Kidney (tissue), 14 donors: ENCODE data around the gene LATS2. TPM values are rescaled to one million over a fixed set of nuclear protein-coding genes. Genes with fewer than 3 reads are reported as not detected.

Source experiments
- DNase-seq, 5 donors: peaks; one replicate each; pipeline ENCODE4 v3.0.0-alpha.2; 2013 to 2020
- FAIRE-seq: peaks from 2 replicates; lab custom pipeline; 2012; peaks lifted over from hg19 to GRCh38; lab: Jason Lieb, UNC
- H3K27ac ChIP-seq, 2 donors: one replicate each; pipeline ENCODE4 v1.7.0; 2013; ENCODE audit warnings: low read depth in 2 of 2, low read length in 2 of 2, inconsistent platforms in 1 of 2
- H3K27me3 ChIP-seq: one replicate; pipeline ENCODE4 v1.7.1; 2013; ENCODE audit warnings: low read length, inconsistent platforms; ENCODE audit not compliant: control insufficient read depth, insufficient read depth
- H3K36me3 ChIP-seq, 3 donors: one replicate each; pipeline versions ENCODE4 v1.7.0 to v1.7.1; 2013; ENCODE audit warnings: low read length in 3 of 3, control low read depth in 1 of 3, inconsistent platforms in 1 of 3; ENCODE audit not compliant: insufficient read depth in 3 of 3, control insufficient read depth in 2 of 3
- H3K4me1 ChIP-seq, 3 donors: one replicate each; pipeline versions ENCODE4 v1.7.0 to v1.7.1; 2013; ENCODE audit warnings: low read length in 3 of 3, inconsistent platforms in 1 of 3, low read depth in 1 of 3; ENCODE audit not compliant: control insufficient read depth in 2 of 3, insufficient read depth in 2 of 3
- H3K4me3 ChIP-seq, 3 donors: one replicate each; pipeline versions ENCODE4 v1.7.0 to v1.8.1; 2013; ENCODE audit warnings: low read length in 3 of 3, control low read depth in 1 of 3, inconsistent platforms in 1 of 3
- H3K9ac ChIP-seq, 3 donors: one replicate each; pipeline versions ENCODE4 v1.7.0 to v1.7.1; 2013; ENCODE audit warnings: low read length in 3 of 3, control low read depth in 1 of 3, inconsistent platforms in 1 of 3
- H3K9me3 ChIP-seq, 3 donors: one replicate each; pipeline versions ENCODE4 v1.7.0 to v1.7.1; 2013; ENCODE audit warnings: low read length in 3 of 3, control low read depth in 1 of 3, inconsistent platforms in 1 of 3; ENCODE audit not compliant: control insufficient read depth in 2 of 3, insufficient read depth in 1 of 3
- intact Hi-C: fragments of 100-400 bp; cut with DNase I; formaldehyde crosslinking; loops from one replicate; pipeline ENCODE4 v1.11.1; 2022
- polyA plus RNA-seq: library from polyadenylated mRNA; stranded (reverse); fragments of 350-450 nt; fragmentation: Illumina TruSeq; extraction: RNeasy Lipid Tissue Mini Kit (QIAGEN cat#74804); gene quantifications from one replicate; pipeline ENCODE4 v1.2.3, GENCODE V29; 2014; ENCODE audit warnings: low read depth, low replicate concordance; ENCODE audit not compliant: insufficient read depth
- total RNA-seq: library from RNA; stranded (reverse); fragmentation: NEBNext Ultra II Directional; extraction: Animal tissue kit (Norgen Biotek cat#: 25700); gene quantifications from one replicate; pipeline ENCODE4 v1.2.1, GENCODE V29; 2021
- TF ChIP-seq, protein P1 (sequence below): IDR thresholded peaks from 3 replicates; pipeline ENCODE4 v1.5.1; 2012; ENCODE audit warnings: mild to moderate bottlenecking, moderate library complexity, borderline replicate concordance; ENCODE audit not compliant: insufficient read depth; ENCODE audit errors: extremely low read depth
- donor health status: control.
- donor health status: control.
- donor health status: control.
- donor health status: control.
- donor health status: control.
- donor health status: DM: yes; HTN: yes; CAD: no.
- donor health status: Normal renal cell carcinoma (clear cell type).

LATS2 gene
- total and polyA plus RNA-seq, 2 donors from 2014 or later = 5.5 to 26.3 TPM

DNA sequence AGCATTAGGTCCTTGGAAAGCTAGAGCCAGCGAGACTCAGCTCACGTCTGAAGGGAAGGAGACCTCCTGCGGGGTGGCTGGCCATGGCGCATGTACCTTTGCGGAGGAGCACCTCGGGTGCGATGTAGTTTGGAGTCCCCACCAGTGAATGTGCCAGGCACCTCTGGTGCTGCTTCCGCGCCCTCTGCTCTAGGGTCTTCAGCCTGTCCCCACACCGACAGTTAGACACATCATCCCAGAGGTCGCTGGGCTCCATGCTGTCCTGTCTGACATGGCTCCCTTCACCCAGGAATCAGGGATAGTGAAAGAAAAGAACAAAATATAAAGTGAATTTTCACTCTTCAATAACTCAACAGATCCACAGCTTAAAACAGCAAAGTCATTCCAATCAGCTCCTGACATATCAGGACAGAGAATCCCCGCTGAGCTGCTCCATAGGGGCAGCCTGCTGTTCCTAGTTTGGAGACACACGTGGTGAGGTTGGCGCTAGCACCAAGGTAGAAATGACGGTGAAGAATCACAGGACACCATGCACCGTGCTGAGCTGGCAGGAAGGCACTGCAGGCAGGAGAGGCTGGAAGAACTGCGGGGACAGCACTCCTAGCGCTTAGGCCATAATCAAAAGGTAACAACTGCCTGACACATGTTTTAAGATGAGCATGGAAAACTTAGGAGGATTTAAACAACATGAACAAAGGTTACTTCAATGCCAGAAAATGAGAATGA lies 79.9 kb downstream of the LATS2 start:
- intact Hi-C loops = no loop called here
- TF ChIP-seq, protein P1, sequence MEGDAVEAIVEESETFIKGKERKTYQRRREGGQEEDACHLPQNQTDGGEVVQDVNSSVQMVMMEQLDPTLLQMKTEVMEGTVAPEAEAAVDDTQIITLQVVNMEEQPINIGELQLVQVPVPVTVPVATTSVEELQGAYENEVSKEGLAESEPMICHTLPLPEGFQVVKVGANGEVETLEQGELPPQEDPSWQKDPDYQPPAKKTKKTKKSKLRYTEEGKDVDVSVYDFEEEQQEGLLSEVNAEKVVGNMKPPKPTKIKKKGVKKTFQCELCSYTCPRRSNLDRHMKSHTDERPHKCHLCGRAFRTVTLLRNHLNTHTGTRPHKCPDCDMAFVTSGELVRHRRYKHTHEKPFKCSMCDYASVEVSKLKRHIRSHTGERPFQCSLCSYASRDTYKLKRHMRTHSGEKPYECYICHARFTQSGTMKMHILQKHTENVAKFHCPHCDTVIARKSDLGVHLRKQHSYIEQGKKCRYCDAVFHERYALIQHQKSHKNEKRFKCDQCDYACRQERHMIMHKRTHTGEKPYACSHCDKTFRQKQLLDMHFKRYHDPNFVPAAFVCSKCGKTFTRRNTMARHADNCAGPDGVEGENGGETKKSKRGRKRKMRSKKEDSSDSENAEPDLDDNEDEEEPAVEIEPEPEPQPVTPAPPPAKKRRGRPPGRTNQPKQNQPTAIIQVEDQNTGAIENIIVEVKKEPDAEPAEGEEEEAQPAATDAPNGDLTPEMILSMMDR = no peak
- FAIRE-seq = no peak
- H3K9ac ChIP-seq = no peak overlapping the region
- peaks cover 17 to 49% (median 33%) of the 10 kb centered on the region in 3 donors for H3K36me3 ChIP-seq
- no peak overlapping the region for H3K4me3 ChIP-seq
- no peaks in the 10 kb centered on the region for H3K9me3 ChIP-seq
- no peaks in the 10 kb centered on the region for H3K4me1 ChIP-seq
- H3K27ac ChIP-seq = no peak overlapping the region
- no peak for DNase-seq
- no peaks in the 10 kb centered on the region for H3K27me3 ChIP-seq

DNA sequence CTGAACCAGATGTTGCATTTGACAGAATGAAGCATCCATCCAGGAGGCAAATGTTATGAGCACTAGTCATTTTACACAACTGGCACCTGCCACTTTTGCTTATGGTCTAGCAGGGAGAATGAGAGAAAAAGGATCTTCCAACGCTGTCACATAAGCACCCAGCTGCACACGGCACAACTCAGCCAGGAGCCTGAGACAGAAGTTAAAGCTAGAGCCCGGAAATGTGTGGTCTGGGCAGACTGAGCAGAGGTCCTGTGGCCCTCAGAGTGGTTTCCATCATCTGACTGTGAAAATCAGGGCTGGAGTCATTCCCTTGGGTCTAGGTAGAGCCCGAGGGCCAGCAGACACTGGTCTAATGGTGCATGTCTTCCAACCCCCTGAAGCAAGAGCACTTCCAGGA lies 80.5 kb downstream of the LATS2 start:
- TF ChIP-seq, protein P1 = no peak
- intact Hi-C loops = no loop called here
- H3K27ac ChIP-seq = no peak overlapping the region
- FAIRE-seq (no peak), DNase-seq (no peak)
- no peaks in the 10 kb centered on the region for H3K9me3 ChIP-seq
- H3K4me1 ChIP-seq = no peaks in the 10 kb centered on the region
- peaks cover 14 to 48% (median 36%) of the 10 kb centered on the region in 3 donors for H3K36me3 ChIP-seq
- no peak overlapping the region for H3K9ac ChIP-seq
- no peaks in the 10 kb centered on the region for H3K27me3 ChIP-seq
- no peak overlapping the region for H3K4me3 ChIP-seq

DNA sequence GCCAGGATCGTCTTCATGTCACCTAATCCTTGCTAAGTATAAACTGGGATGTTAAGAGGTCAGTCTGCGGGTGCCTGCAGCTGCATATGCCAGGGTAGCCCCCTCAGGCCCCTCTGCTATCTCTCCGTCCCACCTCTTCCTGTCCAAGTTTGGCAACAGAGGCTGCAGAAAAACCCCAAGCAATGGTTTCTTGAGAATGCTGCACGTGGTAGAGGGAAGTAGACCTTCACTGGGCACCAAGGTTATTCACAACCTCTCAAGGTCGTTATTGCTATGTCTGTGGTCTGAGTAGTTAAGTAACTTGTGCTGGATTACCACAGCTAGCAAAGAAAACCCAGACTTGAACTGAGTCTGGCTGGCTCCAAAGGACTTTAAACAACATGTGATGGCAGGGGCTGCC lies 81.0 kb downstream of the LATS2 start:
- intact Hi-C loops = no loop called here
- FAIRE-seq = no peak
- Histone ChIP-seq H3K9me3 (no peaks in the 10 kb centered on the region), H3K4me1 (no peaks in the 10 kb centered on the region), H3K36me3 (peaks cover 14 to 50% (median 37%) of the 10 kb centered on the region in 3 donors), H3K9ac (no peak overlapping the region), H3K4me3 (no peak overlapping the region), H3K27ac (no peak overlapping the region), H3K27me3 (no peaks in the 10 kb centered on the region)
- DNase-seq = no peak
- TF ChIP-seq, protein P1 = no peak

DNA sequence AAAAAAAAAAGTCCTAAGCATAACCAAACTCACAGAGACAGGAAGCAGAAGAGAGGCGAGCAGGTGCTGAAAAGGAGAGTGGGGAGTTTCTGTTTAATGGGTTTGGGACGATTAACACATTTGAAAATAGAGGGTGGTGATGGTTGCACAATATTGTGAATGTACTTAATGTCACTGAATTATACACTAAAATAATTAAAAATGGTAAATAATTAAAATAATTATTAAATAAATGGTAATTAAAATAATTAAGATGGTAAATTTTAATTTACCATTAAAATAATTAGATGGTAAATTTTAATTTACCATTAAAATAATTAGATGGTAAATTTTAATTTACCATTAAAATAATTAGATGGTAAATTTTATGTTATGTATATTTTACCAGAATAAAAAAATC lies 84.0 kb downstream of the LATS2 start:
- Histone ChIP-seq H3K4me3 (no peak overlapping the region), H3K9ac (no peak overlapping the region), H3K36me3 (peaks cover 10 to 63% (median 46%) of the 10 kb centered on the region in 3 donors), H3K9me3 (no peaks in the 10 kb centered on the region), H3K4me1 (no peaks in the 10 kb centered on the region), H3K27ac (no peak overlapping the region), H3K27me3 (no peaks in the 10 kb centered on the region)
- peak; percentile 99 for FAIRE-seq
- TF ChIP-seq, protein P1 = no peak
- DNase-seq = no peak
- intact Hi-C loops = no loop called here
